Dendritic cell treated with granulocyte-macrophage colony-stimulating factor and Interleukin-4, amounts not matched to agents 40 ng/mL and 50 ng/mL, for 4 days (primary cell): ENCODE results near the gene NCBP3.

Experiments used
- H3K27ac Mint-ChIP-seq: one replicate; pipeline ENCODE4 v1.8.0; 2022; ENCODE audit warnings: mild to moderate bottlenecking, mixed read lengths
- H3K27me3 Mint-ChIP-seq: one replicate; pipeline ENCODE4 v1.8.0; 2022; ENCODE audit warnings: mild to moderate bottlenecking, mixed read lengths
- H3K36me3 Mint-ChIP-seq: one replicate; pipeline ENCODE4 v1.8.0; 2022; ENCODE audit warnings: low read depth, mixed read lengths
- H3K4me1 Mint-ChIP-seq: one replicate; pipeline ENCODE4 v1.8.0; 2022; ENCODE audit warnings: low read depth, mixed read lengths
- H3K4me3 Mint-ChIP-seq: one replicate; pipeline ENCODE4 v1.8.0; 2022; ENCODE audit warnings: mild to moderate bottlenecking, moderate library complexity, mixed read lengths
- H3K9me3 Mint-ChIP-seq: one replicate; pipeline ENCODE4 v1.8.0; 2022; ENCODE audit warnings: mixed read lengths
- intact Hi-C: fragments of 100-400 bp; cut with micrococcal nuclease; formaldehyde crosslinking; loops from one replicate; pipeline ENCODE4 v1.15.0; 2022

Gene NCBP3

DNA sequence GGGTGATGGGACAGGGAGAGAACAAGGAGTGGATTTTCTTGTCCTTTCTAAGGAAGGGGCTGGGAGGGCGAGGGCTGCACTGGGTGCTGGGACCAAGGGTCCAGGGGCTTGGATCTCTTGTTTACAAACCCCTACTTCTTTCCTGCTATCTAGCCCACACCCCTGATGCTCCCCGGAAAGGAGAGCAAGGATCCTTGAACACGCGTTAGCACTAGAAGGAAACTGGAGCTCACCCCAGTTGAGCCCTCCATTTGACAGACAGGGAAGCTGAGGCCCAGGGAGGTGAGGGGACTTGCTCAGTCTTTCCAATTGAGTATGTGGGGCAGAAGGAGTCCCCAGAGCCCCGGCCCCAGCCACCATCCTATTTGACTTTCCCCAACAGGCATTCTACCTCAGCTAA is 40.5 kb downstream of the NCBP3 start:
- H3K27ac Mint-ChIP-seq, result no peak overlapping the region

DNA sequence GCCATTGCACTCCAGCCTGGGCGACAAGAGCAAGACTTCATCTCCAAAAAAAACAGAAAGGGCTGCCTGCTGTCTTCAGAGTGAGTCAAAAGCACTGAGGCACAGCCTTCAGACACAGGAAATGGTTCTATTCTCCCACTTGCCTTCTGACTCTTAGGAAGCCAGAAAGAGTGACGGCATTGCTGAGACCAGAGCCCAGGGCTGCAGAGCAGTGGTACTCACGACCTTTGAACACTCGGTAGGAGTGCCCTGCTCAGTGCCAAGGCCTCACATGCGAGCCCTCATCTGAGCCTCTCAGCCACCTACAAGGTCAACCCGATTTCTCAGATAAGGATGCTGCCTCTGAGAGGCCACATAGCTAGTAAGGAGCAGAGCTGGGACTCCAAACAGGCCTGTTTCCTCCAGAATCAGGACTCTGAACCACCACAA is 41.5 kb downstream of the NCBP3 start:
- Mint-ChIP-seq H3K9me3 (no peaks in the 10 kb centered on the region), H3K4me3 (no peak overlapping the region), H3K4me1 (peaks cover 57% of the 10 kb centered on the region), H3K27me3 (no peaks in the 10 kb centered on the region), H3K36me3 (peaks cover 25% of the 10 kb centered on the region), H3K27ac (peak overlapping the region; percentile 86)
- intact Hi-C loops, result no loop called here

More for the DNA sequence above, 40.5 kb downstream of the NCBP3 start:
- Mint-ChIP-seq H3K4me1 (peaks cover 50% of the 10 kb centered on the region), H3K27me3 (no peaks in the 10 kb centered on the region), H3K36me3 (peaks cover 36% of the 10 kb centered on the region), H3K4me3 (no peak overlapping the region), H3K9me3 (no peaks in the 10 kb centered on the region)
- intact Hi-C loops, result no loop called here

DNA sequence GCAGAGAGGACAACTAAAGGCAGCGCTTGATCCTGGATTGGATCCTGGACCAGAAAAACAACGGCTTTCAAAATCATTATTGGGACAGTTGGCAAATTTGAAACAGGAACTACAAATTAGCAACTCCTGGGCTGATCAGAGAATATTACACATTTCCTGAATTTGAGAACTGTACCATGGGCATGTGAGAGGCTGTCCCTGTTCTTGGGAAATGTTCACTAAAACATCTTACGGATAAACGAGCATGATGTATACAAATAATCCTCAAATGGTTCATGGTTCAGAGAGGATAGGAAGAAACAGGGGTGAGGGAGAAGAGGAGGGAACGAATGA is 42.8 kb downstream of the NCBP3 start:
- Mint-ChIP-seq H3K27ac (peak overlapping the region; percentile 86), H3K4me3 (peak overlapping the region; percentile 40), H3K9me3 (no peaks in the 10 kb centered on the region), H3K36me3 (peaks cover 16% of the 10 kb centered on the region), H3K27me3 (no peaks in the 10 kb centered on the region), H3K4me1 (peaks cover 69% of the 10 kb centered on the region)
- intact Hi-C loops, result no loop called here

DNA sequence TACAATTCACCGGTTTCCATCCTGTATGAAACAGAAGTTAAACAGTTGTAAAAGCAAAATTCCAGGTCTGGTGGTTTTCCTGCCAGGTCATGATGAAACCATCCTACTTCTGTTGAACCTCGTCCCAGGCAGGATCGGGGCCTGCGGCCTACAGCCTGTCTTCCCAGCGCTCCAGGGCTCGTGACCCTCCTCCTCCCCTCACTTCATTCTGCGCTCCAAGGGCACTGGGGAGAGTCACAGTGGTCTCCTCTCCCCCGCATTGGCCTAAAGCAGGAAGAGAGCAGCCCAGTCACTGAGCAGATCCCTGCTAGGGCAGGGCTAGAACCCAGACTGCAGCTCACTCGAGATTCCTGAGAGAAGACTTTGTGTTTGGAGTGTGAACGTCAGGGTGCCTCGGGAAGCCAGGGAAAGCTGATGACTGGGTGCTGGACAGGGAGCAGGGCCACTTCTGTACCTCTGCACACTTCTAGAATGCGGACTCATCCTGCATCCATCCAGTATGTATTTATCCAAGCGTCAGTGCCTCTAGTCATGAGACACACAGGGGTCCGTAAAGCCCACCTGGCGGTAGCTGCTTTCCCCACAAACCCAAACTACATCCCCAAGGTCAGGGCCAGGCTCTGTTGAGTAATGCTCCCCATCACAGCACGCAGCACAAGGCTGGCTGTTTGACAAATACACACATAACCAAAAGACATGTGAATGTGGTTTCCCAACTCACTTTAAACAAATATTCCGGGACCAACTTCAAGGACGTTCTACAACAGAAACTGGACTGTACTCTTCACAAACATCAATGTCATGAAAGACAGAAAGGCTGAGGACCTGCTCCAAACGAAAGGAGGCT is 43.4 kb downstream of the NCBP3 start:
- intact Hi-C loops, result no loop called here

DNA sequence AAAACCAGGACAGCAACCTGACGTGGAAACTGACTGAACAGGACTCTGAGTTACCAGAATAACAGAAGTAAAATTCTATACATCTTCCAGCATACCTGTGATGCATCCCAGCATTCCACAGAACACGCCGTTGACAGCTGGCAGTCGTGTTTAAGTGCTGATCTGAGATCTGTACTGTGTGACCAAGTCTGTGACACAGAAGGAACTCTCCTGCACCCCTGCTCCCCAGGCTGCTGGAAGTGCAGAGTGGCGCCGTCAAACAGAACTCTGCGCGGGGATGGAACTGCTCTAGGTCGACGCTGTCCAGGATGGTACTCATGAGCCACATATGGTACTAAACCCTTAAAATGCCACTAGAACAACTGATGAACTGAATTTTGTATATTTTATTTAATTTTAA is 44.3 kb downstream of the NCBP3 start:
- intact Hi-C loops, result no loop called here
- Mint-ChIP-seq H3K27me3 (no peaks in the 10 kb centered on the region), H3K4me3 (no peak overlapping the region), H3K4me1 (peaks cover 80% of the 10 kb centered on the region), H3K9me3 (no peaks in the 10 kb centered on the region), H3K27ac (peak overlapping the region; percentile 80), H3K36me3 (peaks cover 1% of the 10 kb centered on the region)

More for the DNA sequence above, 43.4 kb downstream of the NCBP3 start:
- Mint-ChIP-seq H3K4me1 (peaks cover 75% of the 10 kb centered on the region), H3K27ac (peak overlapping the region; percentile 86), H3K27me3 (no peaks in the 10 kb centered on the region), H3K9me3 (no peaks in the 10 kb centered on the region), H3K4me3 (peak overlapping the region; percentile 40), H3K36me3 (peaks cover 10% of the 10 kb centered on the region)

DNA sequence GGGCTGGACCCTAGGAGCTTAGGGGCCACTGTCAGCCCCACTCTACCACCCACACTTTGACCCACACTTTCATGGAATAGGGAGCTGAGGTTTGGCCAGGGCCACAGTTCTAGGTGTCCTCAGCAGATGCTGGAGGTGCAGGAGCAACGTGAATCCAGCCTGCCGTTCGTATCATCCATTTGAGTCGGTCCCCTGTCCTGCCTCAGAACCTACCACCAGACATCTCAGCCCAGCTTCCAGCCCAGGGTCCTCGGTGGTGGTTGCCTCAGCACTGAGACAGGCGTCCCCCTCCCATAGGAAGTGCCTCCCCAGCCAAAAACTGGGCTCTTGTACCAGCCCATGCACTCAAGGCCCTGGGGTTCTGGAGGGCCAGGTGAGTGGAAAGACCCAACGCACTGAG is 44.7 kb downstream of the NCBP3 start:
- Mint-ChIP-seq H3K27me3 (no peaks in the 10 kb centered on the region), H3K27ac (peak overlapping the region; percentile 80), H3K9me3 (no peaks in the 10 kb centered on the region), H3K4me3 (no peak overlapping the region), H3K36me3 (no peaks in the 10 kb centered on the region), H3K4me1 (peaks cover 85% of the 10 kb centered on the region)
- intact Hi-C loops, result no loop called here

- Mint-ChIP-seq H3K27ac (peak within 1 kb of the TSS; percentile 80), H3K4me3 (peak within 1 kb of the TSS; percentile 51), H3K36me3 (no peaks in the 10 kb centered on the region), H3K9me3 (no peaks in the 10 kb centered on the region), H3K4me1 (peaks cover 83% of the 10 kb centered on the region), H3K27me3 (no peaks in the 10 kb centered on the region)
- intact Hi-C loops, result no loop called here
These were observed 45.4 kb downstream of the NCBP3 start, which contains the start of gene ITGAE for GRCh38 chr17:3800362-3801271. ITGAE (minus strand) TSS chr17:3801188; CDS start chr17:3801144, 44 bp downstream.

DNA sequence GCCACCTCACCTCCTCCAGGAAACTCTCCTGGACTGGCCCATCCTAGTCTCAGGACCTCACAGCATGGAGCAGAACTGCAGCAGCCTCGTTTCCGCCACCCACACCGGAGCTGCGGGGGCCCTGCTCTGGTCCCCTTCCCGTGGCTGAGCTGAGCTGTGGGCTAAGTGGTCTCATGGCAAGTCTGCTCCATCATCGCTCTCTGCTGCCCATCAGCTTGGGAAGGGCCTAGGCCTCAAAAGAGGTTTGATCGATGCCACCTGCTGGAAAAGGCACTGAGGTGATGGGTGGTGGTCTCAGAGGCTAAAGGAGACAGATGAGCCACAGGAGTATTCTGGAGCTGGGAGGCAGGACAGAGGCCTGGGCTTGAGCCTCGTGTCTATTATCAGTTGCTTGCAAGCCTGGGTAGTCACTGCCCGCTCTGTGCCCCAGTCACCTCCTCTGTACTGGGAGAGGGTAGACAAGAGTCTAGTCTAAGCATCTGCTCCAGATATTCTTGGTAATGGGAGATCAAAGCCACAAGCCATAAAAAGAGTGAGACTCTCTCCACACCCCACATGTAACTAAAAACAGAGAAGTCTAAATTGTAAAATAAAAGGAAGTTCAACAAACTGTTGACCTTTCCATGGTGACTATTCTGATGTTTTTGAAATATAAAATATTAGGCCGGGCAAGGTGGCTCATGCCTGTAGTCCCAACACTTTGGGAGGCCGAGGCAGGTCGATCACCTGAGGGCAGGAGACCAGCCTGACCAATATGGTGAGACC is 46.7 kb downstream of the NCBP3 start:
- H3K27ac Mint-ChIP-seq, result peak overlapping the region; percentile 80
- H3K36me3 Mint-ChIP-seq, result no peaks in the 10 kb centered on the region
- no peaks in the 10 kb centered on the region for H3K27me3 Mint-ChIP-seq
- H3K4me3 Mint-ChIP-seq, result no peak overlapping the region
- H3K9me3 Mint-ChIP-seq, result no peaks in the 10 kb centered on the region
- H3K4me1 Mint-ChIP-seq, result peaks cover 78% of the 10 kb centered on the region
- intact Hi-C loops, result no loop called here

GRCh38 chr17:3798273-3799180 is 47.5 kb downstream of the NCBP3 start:
- H3K4me3 Mint-ChIP-seq, result peak overlapping the region; percentile 18
- H3K9me3 Mint-ChIP-seq, result no peaks in the 10 kb centered on the region
- no peaks in the 10 kb centered on the region for H3K27me3 Mint-ChIP-seq
- peak overlapping the region; percentile 80 for H3K27ac Mint-ChIP-seq
- peaks cover 70% of the 10 kb centered on the region for H3K4me1 Mint-ChIP-seq
- no peaks in the 10 kb centered on the region for H3K36me3 Mint-ChIP-seq
- intact Hi-C loops, result no loop called here

DNA sequence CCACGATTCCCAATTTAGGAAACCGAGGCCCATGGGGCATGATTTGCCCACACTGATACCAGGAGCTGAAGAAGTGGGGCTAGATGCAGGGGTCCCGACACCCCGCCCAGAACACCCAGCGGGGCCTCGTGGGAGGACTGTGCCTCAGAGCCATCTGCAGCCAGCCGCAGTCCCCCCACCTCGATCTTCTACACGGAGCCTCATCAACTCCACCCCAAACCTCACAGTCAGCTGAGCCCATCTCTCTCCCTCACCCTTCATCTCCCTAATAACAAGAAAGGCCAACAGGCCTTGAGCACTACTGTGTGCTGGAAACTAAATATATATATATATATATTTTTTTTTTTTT is 49.2 kb downstream of the NCBP3 start:
- intact Hi-C loops, result no loop called here
- H3K9me3 Mint-ChIP-seq, result no peaks in the 10 kb centered on the region
- no peak overlapping the region for H3K4me3 Mint-ChIP-seq
- H3K27me3 Mint-ChIP-seq, result no peaks in the 10 kb centered on the region
- no peaks in the 10 kb centered on the region for H3K36me3 Mint-ChIP-seq
- H3K27ac Mint-ChIP-seq, result no peak overlapping the region
- H3K4me1 Mint-ChIP-seq, result peaks cover 63% of the 10 kb centered on the region

- H3K4me3 Mint-ChIP-seq, result no peak overlapping the region
- no peaks in the 10 kb centered on the region for H3K36me3 Mint-ChIP-seq
- H3K27ac Mint-ChIP-seq, result no peak overlapping the region
- peaks cover 63% of the 10 kb centered on the region for H3K4me1 Mint-ChIP-seq
- intact Hi-C loops, result no loop called here
- H3K9me3 Mint-ChIP-seq, result no peaks in the 10 kb centered on the region
- H3K27me3 Mint-ChIP-seq, result no peaks in the 10 kb centered on the region
These were observed 49.8 kb downstream of the NCBP3 start for GRCh38 chr17:3796110-3796821.

DNA sequence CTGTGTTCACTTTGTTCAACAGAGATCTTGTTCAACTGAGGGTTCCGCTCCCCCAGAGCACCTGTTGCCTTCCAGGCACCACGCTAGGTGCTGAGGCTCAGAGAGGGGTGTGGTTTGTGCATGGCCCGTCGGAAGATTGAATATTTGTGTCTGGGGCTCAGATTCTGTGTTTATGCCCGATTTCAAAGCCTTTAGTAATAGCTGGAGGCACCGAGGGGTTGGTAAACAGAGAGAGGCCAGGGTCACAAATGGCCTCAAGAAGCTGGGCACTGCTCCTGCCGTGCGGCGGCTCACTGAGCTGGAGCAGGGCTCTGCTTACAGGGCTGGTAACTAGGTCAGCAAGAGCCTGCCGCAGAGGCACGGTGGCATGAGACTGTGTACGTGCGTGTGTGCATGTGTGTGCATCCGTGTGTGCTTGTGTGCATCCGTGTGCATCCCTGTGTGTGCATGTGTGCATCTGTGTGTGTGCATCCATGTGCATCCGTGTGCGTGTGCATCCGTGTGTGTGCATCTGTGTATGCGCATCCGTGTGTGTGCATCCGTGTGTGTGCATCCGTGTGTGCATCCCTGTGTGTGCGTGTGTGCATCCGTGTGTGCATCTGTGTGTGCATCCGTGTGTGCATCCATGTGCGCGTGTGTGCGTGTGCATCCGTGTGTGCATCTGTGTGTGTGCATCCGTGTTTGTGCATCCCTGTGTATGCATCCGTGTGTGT is 50.5 kb downstream of the NCBP3 start:
- Mint-ChIP-seq H3K4me1 (peaks cover 63% of the 10 kb centered on the region), H3K27me3 (no peaks in the 10 kb centered on the region)
- intact Hi-C loops, result no loop called here

More for the DNA sequence above, 50.5 kb downstream of the NCBP3 start:
- Mint-ChIP-seq H3K4me3 (no peak overlapping the region), H3K9me3 (no peaks in the 10 kb centered on the region), H3K27ac (no peak overlapping the region), H3K36me3 (no peaks in the 10 kb centered on the region)
